SU-DHL-6 (cell line): Measurements from ENCODE around the gene MFSD1.

Source experiments
- EZH2phosphoT487 ChIP-seq: fragments of 200-600 bp; sonication (generic), shearing (Covaris generic); conservative IDR thresholded peaks from 2 replicates; pipeline ENCODE4 v1.6.1; 2018; ENCODE audit warnings: mild to moderate bottlenecking, antibody characterized with exemption, low read length, moderate library complexity, mixed read lengths
- TF ChIP-seq, protein P1 (sequence below): fragments of 200-600 bp; sonication (generic); IDR thresholded peaks from one replicate; pipeline ENCODE4 v1.5.1; 2017; ENCODE audit warnings: antibody characterized with exemption, mild to moderate bottlenecking, low read length, moderate library complexity; ENCODE audit not compliant: insufficient read depth, poor library complexity, severe bottlenecking

DNA sequence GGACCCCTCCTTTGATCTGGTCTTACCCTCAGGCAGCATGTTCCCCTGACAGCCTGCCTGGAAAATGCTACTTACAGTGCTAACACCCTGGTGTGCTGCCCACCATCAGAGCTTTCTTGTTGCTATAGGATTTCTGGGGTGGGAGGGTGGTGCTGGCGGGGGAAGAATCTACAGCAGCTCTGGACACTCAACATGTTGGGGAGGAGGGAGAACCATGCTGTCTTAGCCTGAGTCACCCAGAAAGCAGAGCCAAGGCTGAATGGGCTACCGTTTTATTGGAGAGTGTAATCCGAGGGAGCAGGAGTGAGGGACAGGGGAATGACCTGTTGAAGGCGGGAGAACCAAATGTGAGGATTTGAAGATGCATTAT, 45.6 kb downstream of the MFSD1 start:
- TF ChIP-seq, protein P1, sequence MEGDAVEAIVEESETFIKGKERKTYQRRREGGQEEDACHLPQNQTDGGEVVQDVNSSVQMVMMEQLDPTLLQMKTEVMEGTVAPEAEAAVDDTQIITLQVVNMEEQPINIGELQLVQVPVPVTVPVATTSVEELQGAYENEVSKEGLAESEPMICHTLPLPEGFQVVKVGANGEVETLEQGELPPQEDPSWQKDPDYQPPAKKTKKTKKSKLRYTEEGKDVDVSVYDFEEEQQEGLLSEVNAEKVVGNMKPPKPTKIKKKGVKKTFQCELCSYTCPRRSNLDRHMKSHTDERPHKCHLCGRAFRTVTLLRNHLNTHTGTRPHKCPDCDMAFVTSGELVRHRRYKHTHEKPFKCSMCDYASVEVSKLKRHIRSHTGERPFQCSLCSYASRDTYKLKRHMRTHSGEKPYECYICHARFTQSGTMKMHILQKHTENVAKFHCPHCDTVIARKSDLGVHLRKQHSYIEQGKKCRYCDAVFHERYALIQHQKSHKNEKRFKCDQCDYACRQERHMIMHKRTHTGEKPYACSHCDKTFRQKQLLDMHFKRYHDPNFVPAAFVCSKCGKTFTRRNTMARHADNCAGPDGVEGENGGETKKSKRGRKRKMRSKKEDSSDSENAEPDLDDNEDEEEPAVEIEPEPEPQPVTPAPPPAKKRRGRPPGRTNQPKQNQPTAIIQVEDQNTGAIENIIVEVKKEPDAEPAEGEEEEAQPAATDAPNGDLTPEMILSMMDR = no peak
- TF ChIP-seq EZH2phosphoT487 = no peak
